HepG2 (cell line): ENCODE results near the gene RNASE11. TPM values are rescaled to one million over a fixed set of nuclear protein-coding genes. Genes with fewer than 3 reads are reported as not detected.

Experiments used
- DNMT3B ChIP-seq: conservative IDR thresholded peaks from 2 replicates; pipeline ENCODE4 v1.6.1; 2016; ENCODE audit warnings: missing biosample characterization, control low read depth
- GATAD1 ChIP-seq: IDR thresholded peaks from 2 replicates; pipeline ENCODE4 v1.6.1; 2016; ENCODE audit warnings: missing genetic modification reagents, missing compliant biosample characterization
- HINFP ChIP-seq: sonication (generic); formaldehyde crosslinking; IDR thresholded peaks from 2 replicates; pipeline ENCODE4 v1.4.0; 2020; ENCODE audit warnings: low read depth, mild to moderate bottlenecking, missing genetic modification reagents
- HNF4G ChIP-seq, 2 experiments: sonication (generic) in 1 of 2; formaldehyde crosslinking in 1 of 2; IDR thresholded peaks; 2 replicates each; pipeline versions ENCODE4 v1.4.0 to v1.6.1; 2011 to 2020; ENCODE audit warnings: borderline replicate concordance in 2 of 2, low read depth in 2 of 2, mild to moderate bottlenecking in 2 of 2, low read length in 1 of 2, missing genetic modification reagents in 1 of 2, moderate library complexity in 1 of 2
- IRF1 ChIP-seq: sonication (generic); formaldehyde crosslinking; IDR thresholded peaks from 2 replicates; pipeline ENCODE4 v1.4.0; 2020; ENCODE audit warnings: low read depth, mild to moderate bottlenecking, missing genetic modification reagents
- MAZ ChIP-seq, 2 experiments: sonication (generic) in 1 of 2; formaldehyde crosslinking in 1 of 2; IDR thresholded peaks; 2 replicates each; pipeline versions ENCODE4 v1.5.0 to v1.6.1; 2012 to 2020; ENCODE audit warnings: low read depth in 2 of 2, mild to moderate bottlenecking in 2 of 2, borderline replicate concordance in 1 of 2, improper control_type of control experiment in 1 of 2, low read length in 1 of 2, missing genetic modification reagents in 1 of 2, moderate library complexity in 1 of 2
- NAIF1 ChIP-seq: sonication (generic); formaldehyde crosslinking; IDR thresholded peaks from 2 replicates; pipeline ENCODE4 v1.5.0; 2020; ENCODE audit warnings: mild to moderate bottlenecking, missing genetic modification reagents, borderline replicate concordance
- PAXIP1 ChIP-seq: sonication (generic); formaldehyde crosslinking; conservative IDR thresholded peaks from 2 replicates; pipeline ENCODE4 v1.4.0; 2020; ENCODE audit warnings: mild to moderate bottlenecking, missing genetic modification reagents, moderate library complexity
- TEAD3 ChIP-seq: optimal IDR thresholded peaks from 2 replicates; pipeline ENCODE3; 2016; ENCODE audit warnings: borderline replicate concordance
- ZBTB33 ChIP-seq: sonication (generic); formaldehyde crosslinking; IDR thresholded peaks from 2 replicates; pipeline ENCODE4 v1.4.0; 2020; ENCODE audit warnings: missing genetic modification reagents
- ZNF292 ChIP-seq: sonication (generic); formaldehyde crosslinking; IDR thresholded peaks from 2 replicates; pipeline ENCODE4 v1.8.1; 2022; ENCODE audit warnings: mild to moderate bottlenecking, low read depth, missing genetic modification reagents, borderline replicate concordance
- ZNF501 ChIP-seq: sonication (generic); formaldehyde crosslinking; IDR thresholded peaks from 2 replicates; pipeline ENCODE4 v1.5.1; 2020; ENCODE audit warnings: mild to moderate bottlenecking, moderate library complexity, missing genetic modification reagents
- ZNF556 ChIP-seq: sonication (generic); formaldehyde crosslinking; IDR thresholded peaks from 2 replicates; pipeline ENCODE4 v1.4.0; 2020; ENCODE audit warnings: mild to moderate bottlenecking, missing genetic modification reagents, borderline replicate concordance
- ZNF558 ChIP-seq: sonication (generic); formaldehyde crosslinking; IDR thresholded peaks from 2 replicates; pipeline ENCODE4 v1.9.0; 2022; ENCODE audit warnings: mild to moderate bottlenecking, missing genetic modification reagents, borderline replicate concordance
- ZNF740 ChIP-seq: sonication (generic); formaldehyde crosslinking; IDR thresholded peaks from 2 replicates; pipeline ENCODE4 v1.4.0; 2020; ENCODE audit warnings: missing genetic modification reagents
- ZNF788 ChIP-seq: sonication (generic); formaldehyde crosslinking; IDR thresholded peaks from 2 replicates; pipeline ENCODE4 v1.5.0; 2020; ENCODE audit warnings: mild to moderate bottlenecking, missing genetic modification reagents, borderline replicate concordance
- polyA plus RNA-seq, 8 experiments: library from polyadenylated mRNA; depleted of rRNA in 3 of 8; stranded (reverse) in 7 of 8; unstranded in 1 of 8; fragments of >200 nt; fragmentation: Illumina TruSeq in 4 of 8; extraction: Trizol in 4 of 8; gene quantifications; 2 replicates each; pipeline versions ENCODE4 v1.2.1 to v1.2.3, GENCODE V29; 2011 to 2016; ENCODE audit warnings: low read depth in 4 of 8, missing spikeins in 1 of 8, mixed read lengths in 1 of 8; ENCODE audit not compliant: insufficient read depth in 1 of 8
- total RNA-seq, 5 experiments: library from RNA; depleted of rRNA; stranded (reverse); fragments of >200 nt; fragmentation: Illumina TruSeq; extraction: Trizol; gene quantifications; 2 replicates each; pipeline ENCODE4 v1.2.3, GENCODE V29; 2016; ENCODE audit warnings: low read depth in 1 of 5

Gene RNASE11
- total and polyA plus RNA-seq, 2 of the 13 experiments (the other 11 are each of a cell fraction or from before 2014, with no cell fraction given), result not detected

GRCh38 chr14:20610002-20610765 is 22.4 kb upstream of the RNASE11 start (continued):
- TF ChIP-seq PAXIP1 (peak; percentile 44), ZNF558 (CRISPR knock-in tag) (peak; percentile 71; the same call in 1 of the 2 replicates), TEAD3 (CRISPR knock-in tag) (peak; percentile 37), IRF1 (CRISPR knock-in tag) (no peak), ZBTB33 (0 out of 2 replicates have a peak, but pooled peaks have one; percentile 28), HNF4G (IDR thresholded peaks at IDR 0.05; ENCODE audit: borderline replicate concordance, low read depth, low read length) (no peak), HNF4G (CRISPR knock-in tag; IDR thresholded peaks at IDR 0.05; ENCODE audit: borderline replicate concordance, low read depth) (peak; percentile 17; the same call in 1 of the 2 replicates), ZNF740 (CRISPR knock-in tag) (no peak), DNMT3B (CRISPR knock-in tag) (peak; percentile 94), ZNF556 (CRISPR knock-in tag) (peak; percentile 94; the same call in 1 of the 2 replicates), NAIF1 (CRISPR knock-in tag) (peak; percentile 73; the same call in 1 of the 2 replicates), ZNF292 (CRISPR knock-in tag) (0 out of 2 replicates have a peak, but pooled peaks have one; percentile 59), ZNF788 (CRISPR knock-in tag) (peak; percentile 87; the same call in 1 of the 2 replicates), HINFP (CRISPR knock-in tag) (peak; percentile 41; the same call in 1 of the 2 replicates), MAZ (IDR thresholded peaks at IDR 0.05; ENCODE audit: borderline replicate concordance, low read depth, low read length) (no peak), MAZ (CRISPR knock-in tag; IDR thresholded peaks at IDR 0.05; ENCODE audit: low read depth) (peak; percentile 55), GATAD1 (CRISPR knock-in tag) (peak; percentile 28; the same call in 1 of the 2 replicates), ZNF501 (CRISPR knock-in tag) (peak; percentile 47; the same call in 1 of the 2 replicates)
